ENCODE results near the gene IL2RA. TPM values are rescaled to one million over a fixed set of nuclear protein-coding genes. Genes with fewer than 3 reads are reported as not detected.

The IL2RA gene
- total RNA-seq, 1 experiment from 2014 or later: 0.59 TPM

GRCh38 chr10:6098156-6098555 lies 36.0 kb upstream of the IL2RA start:
- no peak for ATAC-seq
- Histone ChIP-seq H3K9me3 (ENCODE audit: control insufficient read depth in 1 of 2, insufficient read depth in 1 of 2, low read depth in 1 of 2, low read length in 2 of 2) (no peaks in the 10 kb centered on the region), H2AFZ (ENCODE audit: low read depth, low read length, poor library complexity, severe bottlenecking) (no peak overlapping the region), H3K9me2 (ENCODE audit: insufficient read depth) (no peaks in the 10 kb centered on the region), H3K27ac (ENCODE audit: low read depth, low read length) (no peak overlapping the region), H4K20me1 (ENCODE audit: insufficient read depth) (peaks cover 18% of the 10 kb centered on the region; the same call in 1 of the 2 replicates), H3K9ac (ENCODE audit: low read length) (no peak overlapping the region), H3K4me1 (ENCODE audit: control insufficient read depth in 1 of 2, insufficient read depth in 2 of 2, low read length in 2 of 2) (no peaks in the 10 kb centered on the region), H3K27me3 (ENCODE audit: insufficient read depth, low read length) (no peaks in the 10 kb centered on the region), H3K36me3 (ENCODE audit: control insufficient read depth in 1 of 2, insufficient read depth in 2 of 2, low read length in 2 of 2) (peaks cover 34% of the 10 kb centered on the region in 2 experiments), H3K79me2 (ENCODE audit: insufficient read depth, low read length) (peaks cover 99% of the 10 kb centered on the region), H3K4me3 (replicated peaks in 1 of 2; ENCODE audit: low read depth in 1 of 2, low read length in 2 of 2) (no peak overlapping the region), H3K4me2 (ENCODE audit: low read length) (no peak overlapping the region)
- POLR2A ChIA-PET: no interaction called here
- RAD21 ChIA-PET (ENCODE audit: low non-redundant PET in 1 of 2, low total read pairs in 2 of 2, uncharacterized antibody in 2 of 2, unreplicated experiment in 2 of 2): no interaction called here
- BruUV-seq (replicated peaks): no TSS peak
- no peak for DNase-seq (ENCODE audit: low read depth, low spot score)
- intact Hi-C loops (cut with micrococcal nuclease): no loop called here
- TF ChIP-seq FOSL1 (IDR thresholded peaks at IDR 0.05; ENCODE audit: low read depth): no peak
- no peak for TF ChIP-seq EZH2phosphoT487 (IDR thresholded peaks at IDR 0.05; ENCODE audit: borderline replicate concordance)
- no peak for TF ChIP-seq SP1 (IDR thresholded peaks at IDR 0.05; ENCODE audit: low read depth)
- CTCF ChIA-PET: no interaction called here

GRCh38 chr10:6097063-6097462 lies 34.9 kb upstream of the IL2RA start:
- Histone ChIP-seq H2AFZ (ENCODE audit: low read depth, low read length, poor library complexity, severe bottlenecking) (no peak overlapping the region), H3K4me1 (ENCODE audit: control insufficient read depth in 1 of 2, insufficient read depth in 2 of 2, low read length in 2 of 2) (no peaks in the 10 kb centered on the region), H3K9me3 (ENCODE audit: control insufficient read depth in 1 of 2, insufficient read depth in 1 of 2, low read depth in 1 of 2, low read length in 2 of 2) (no peaks in the 10 kb centered on the region), H3K9ac (ENCODE audit: low read length) (no peak overlapping the region), H3K79me2 (ENCODE audit: insufficient read depth, low read length) (peaks cover 99% of the 10 kb centered on the region), H3K9me2 (ENCODE audit: insufficient read depth) (no peaks in the 10 kb centered on the region), H3K36me3 (ENCODE audit: control insufficient read depth in 1 of 2, insufficient read depth in 2 of 2, low read length in 2 of 2) (peaks cover 24 to 30% of the 10 kb centered on the region in 2 experiments), H3K4me2 (ENCODE audit: low read length) (no peak overlapping the region), H3K27ac (ENCODE audit: low read depth, low read length) (no peak overlapping the region), H3K27me3 (ENCODE audit: insufficient read depth, low read length) (no peaks in the 10 kb centered on the region), H3K4me3 (replicated peaks in 1 of 2; ENCODE audit: low read depth in 1 of 2, low read length in 2 of 2) (no peak overlapping the region), H4K20me1 (ENCODE audit: insufficient read depth) (peaks cover 23% of the 10 kb centered on the region; the same call in 1 of the 2 replicates)
- BruUV-seq (replicated peaks): no TSS peak
- POLR2A ChIA-PET: no interaction called here
- CTCF ChIA-PET: no interaction called here
- intact Hi-C loops (cut with micrococcal nuclease): no loop called here
- DNase-seq (ENCODE audit: low read depth, low spot score) (no peak), ATAC-seq (no peak)
- RAD21 ChIA-PET (ENCODE audit: low non-redundant PET in 1 of 2, low total read pairs in 2 of 2, uncharacterized antibody in 2 of 2, unreplicated experiment in 2 of 2): no interaction called here
- TF ChIP-seq ZNF274 (IDR thresholded peaks at IDR 0.05; ENCODE audit: low read depth, low read length): no peak
- TF ChIP-seq ZFX (IDR thresholded peaks at IDR 0.05): no peak
- no peak for TF ChIP-seq ATF3 (IDR thresholded peaks at IDR 0.05)
- TF ChIP-seq CBX3 (IDR thresholded peaks at IDR 0.05; ENCODE audit: low read depth): no peak
- TF ChIP-seq SP1 (IDR thresholded peaks at IDR 0.05; ENCODE audit: low read depth): no peak
- TF ChIP-seq ZBTB33 (IDR thresholded peaks at IDR 0.05; ENCODE audit: extremely low read depth, insufficient replicate concordance, low read length): no peak
- TF ChIP-seq REST (IDR thresholded peaks at IDR 0.05; ENCODE audit: low read depth): no peak
- TF ChIP-seq MAX (IDR thresholded peaks at IDR 0.05): no peak
- no peak for TF ChIP-seq EZH2 (IDR thresholded peaks at IDR 0.05)
- no peak for TF ChIP-seq EZH2phosphoT487 (IDR thresholded peaks at IDR 0.05; ENCODE audit: borderline replicate concordance)
- TF ChIP-seq YY1 (IDR thresholded peaks at IDR 0.05; ENCODE audit: extremely low read depth, insufficient replicate concordance, low read depth, low read length): no peak

All from HCT116 (cell line).